Activated CD4-positive, alpha-beta T cell treated with anti-CD3 and anti-CD28 coated beads for 24 hours (primary cell): ENCODE measurements around the gene OR2T4.

Source experiments
- DNase-seq, 2 donors: peaks; one replicate each; pipeline ENCODE4 v3.0.0-alpha.2; 2020; ENCODE audit warnings: low read depth in 2 of 2

The OR2T4 gene, protein sequence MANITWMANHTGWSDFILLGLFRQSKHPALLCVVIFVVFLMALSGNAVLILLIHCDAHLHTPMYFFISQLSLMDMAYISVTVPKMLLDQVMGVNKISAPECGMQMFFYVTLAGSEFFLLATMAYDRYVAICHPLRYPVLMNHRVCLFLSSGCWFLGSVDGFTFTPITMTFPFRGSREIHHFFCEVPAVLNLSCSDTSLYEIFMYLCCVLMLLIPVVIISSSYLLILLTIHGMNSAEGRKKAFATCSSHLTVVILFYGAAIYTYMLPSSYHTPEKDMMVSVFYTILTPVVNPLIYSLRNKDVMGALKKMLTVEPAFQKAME

DNA sequence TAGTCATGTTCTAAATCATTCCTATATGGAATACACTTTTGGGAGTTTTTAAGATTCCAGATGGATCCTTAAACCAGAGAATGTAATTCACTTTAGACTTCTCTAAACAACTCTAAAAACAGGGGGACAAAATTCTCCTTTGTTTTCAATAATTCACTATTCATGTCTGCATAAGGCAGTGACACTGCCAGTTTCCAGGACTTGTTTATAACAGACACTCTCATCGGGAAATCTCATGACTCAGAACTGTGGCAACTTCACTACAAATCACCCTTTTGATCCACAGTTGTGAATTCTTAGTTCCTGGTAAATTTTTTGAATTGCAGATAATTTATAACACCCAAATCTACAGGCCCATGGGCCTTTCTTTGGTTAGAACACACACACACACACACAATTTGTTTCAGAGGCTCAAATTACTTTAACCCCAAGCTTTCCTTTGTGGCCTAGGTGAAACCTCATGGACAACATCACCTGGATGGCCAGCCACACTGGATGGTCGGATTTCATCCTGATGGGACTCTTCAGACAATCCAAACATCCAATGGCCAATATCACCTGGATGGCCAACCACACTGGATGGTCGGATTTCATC is at the start of gene OR2T4:
Gene OR2T4 (plus strand): TSS at position 545 of the 595 bp plus-strand sequence. CDS start 0 bp downstream, at position 545.
- no peak for DNase-seq

- no peak for DNase-seq
Observed at GRCh38 chr1:248316796-248317195, 44.7 kb upstream of the OR2T4 start.

- DNase-seq: no peak
Observed at GRCh38 chr1:248324468-248324867, 37.0 kb upstream of the OR2T4 start, which contains the start of gene OR2M7. TSS of gene OR2M7 (minus strand) at chr1:248324568. CDS start at chr1:248324568, 0 bp downstream.

DNA sequence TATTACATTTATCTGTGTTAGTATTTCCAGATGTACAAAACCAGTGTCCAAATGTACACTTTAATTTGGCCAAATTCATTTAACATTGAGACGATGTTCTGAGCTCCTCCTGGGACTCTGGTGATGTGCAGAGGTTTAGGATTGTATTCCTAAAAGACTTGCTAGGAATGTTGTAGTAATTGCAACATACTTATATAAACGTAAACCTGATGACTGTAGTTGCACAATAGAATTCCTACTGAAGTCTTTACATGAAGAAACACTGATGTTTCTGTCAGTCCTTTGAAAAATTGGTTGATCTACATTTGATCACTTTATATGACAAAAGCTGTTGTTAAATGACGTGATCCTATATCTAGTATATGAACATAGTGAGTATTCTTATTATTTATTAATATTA is 18.0 kb upstream of the OR2T4 start:
- DNase-seq: no peak

GRCh38 chr1:248348475-248348874 is 13.0 kb upstream of the OR2T4 start, which contains the start of gene OR14C36:
TSS of gene OR14C36 (plus strand) at chr1:248348775. CDS start at chr1:248348775, 0 bp downstream.
- DNase-seq: no peak

DNA sequence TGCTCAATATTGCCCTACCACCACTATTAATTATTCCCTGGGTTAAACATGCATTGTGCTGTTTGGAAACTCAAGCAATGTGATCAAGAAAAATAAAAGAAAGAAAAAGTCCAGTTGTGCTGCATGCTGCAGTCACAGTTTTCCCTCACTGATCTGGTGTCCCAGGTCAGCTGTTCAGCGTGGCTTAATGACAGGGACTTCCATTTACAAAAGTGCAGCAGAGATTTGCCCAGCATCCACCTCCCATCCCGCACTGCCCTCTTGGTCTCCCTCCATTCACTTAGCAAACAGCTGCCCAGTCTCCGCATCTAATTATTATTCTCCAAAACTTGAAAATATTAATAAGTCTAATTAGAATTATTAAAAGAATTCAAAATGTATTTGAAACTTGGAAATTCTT is 2.0 kb upstream of the OR2T4 start:
- DNase-seq: no peak

- no peak for DNase-seq
Observed at GRCh38 chr1:248366609-248367008, 5.1 kb downstream of the OR2T4 start.

- DNase-seq: no peak
Observed at GRCh38 chr1:248372394-248372793, 10.9 kb downstream of the OR2T4 start.

DNA sequence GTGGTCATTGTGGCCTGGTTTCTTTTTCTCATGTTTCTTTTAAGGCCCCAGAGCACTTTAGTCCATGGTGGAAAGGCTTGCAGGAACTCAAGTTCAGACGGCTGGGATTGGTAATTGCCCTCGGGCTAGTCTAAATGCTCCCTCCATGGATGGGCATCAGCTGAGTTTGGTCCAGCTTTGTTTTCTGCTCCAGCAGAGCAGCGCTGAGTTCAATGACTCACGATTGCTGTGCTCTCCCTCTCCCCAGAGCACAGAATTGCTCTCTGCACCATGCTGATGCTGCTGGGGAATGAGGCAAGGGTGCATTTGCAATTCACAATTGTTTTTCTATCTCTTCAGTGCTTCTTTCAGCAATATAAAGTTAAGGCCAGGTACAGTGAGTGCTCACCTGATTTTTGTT is 12.3 kb downstream of the OR2T4 start:
- no peak for DNase-seq

DNA sequence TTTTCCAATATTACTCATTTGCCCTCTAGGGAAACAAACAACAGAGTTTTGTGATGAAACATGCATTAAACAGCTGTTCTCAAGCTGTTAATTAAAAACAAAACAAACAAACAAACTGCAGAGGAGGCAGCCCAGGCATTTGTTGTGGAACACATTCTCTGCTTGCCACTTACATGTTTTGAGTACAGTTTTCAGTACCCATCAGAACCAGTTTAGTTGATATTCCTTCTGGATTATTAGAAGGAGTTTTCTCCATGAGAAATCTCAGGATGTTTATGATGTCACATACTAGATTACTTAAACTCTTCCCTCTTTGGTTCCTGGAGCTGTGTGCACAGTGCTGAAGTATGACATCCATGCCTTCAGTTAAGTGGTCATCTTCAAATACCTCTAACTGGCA is 14.0 kb downstream of the OR2T4 start, which contains the start of gene OR2T6:
Gene OR2T6 (plus strand): TSS at position 301 of the 400 bp plus-strand sequence. CDS start 11,863 bp downstream, outside the sequence.
- DNase-seq: no peak

DNA sequence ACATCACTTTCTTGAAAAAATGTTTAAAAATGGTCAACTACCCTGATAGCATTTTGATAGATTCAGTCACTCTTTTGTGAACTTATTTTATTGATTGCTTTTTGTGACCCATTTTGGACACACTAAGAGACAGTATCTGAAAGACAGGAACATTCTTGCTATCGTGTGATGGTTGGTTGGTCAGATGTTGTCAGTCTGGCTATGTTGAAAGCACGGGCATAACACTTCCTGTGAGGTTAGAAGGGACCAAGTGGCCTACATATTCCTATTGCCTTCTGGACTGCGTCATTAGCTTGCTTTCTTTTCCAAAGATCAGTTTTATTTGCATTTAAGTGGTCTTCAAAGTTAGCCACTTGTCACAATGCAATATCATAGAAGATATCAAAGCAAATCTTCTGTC is 15.5 kb downstream of the OR2T4 start:
- no peak for DNase-seq

DNA sequence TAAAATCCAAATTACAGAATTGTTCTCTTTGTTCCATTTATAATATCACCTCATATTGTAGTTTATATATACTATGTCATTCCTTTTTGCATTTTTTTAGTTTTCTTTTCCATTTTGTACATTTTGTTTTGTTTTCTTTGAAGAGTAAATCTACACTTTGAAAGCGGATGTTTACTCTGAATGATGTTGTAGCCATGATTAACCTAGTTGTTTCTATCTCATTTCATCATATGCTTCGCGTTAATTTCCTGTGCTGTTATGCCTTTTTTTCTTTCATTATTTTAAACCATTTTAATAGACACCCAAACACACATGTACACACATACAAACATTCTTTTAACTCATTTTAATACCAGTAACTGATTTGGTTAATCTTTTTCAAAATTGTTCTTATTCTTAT is 19.4 kb downstream of the OR2T4 start:
- no peak for DNase-seq

DNA sequence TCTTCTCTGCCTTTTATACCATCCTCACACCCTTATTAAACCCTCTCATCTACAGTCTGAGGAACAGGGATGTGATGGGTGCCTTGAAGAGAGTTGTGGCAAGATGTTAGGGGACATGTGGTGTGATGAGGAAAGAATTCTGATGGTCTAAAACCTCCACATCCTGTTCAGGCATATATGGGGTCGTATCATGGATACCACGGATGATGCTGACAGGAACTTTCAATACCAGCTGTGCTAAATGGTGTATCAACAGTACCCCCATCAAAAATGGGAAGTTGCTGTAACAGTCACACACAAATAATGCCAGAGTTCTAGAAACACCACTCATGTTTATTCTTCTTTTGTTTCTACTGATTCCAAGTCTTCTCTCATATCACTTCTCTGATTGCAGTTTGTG is 27.0 kb downstream of the OR2T4 start:
- no peak for DNase-seq

DNA sequence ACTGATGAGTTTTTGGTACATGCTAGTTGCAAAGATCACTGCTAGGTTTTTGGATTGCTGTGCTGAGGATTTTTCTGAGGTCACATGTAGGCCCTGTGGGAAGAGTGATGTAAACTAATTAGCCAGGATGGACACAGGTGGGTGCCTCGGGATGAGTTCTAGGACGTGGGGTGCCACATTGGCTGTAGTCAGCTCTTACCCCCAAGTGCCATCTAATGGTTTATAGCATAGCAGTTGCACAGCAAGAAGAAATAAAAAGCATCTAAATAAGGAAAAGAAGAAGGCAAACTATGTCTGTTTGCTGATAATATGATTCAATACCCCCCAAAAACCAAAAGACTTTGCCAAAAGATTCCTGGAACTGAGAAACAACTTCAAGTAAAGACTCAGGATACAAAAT is 31.6 kb downstream of the OR2T4 start:
- DNase-seq: no peak

DNA sequence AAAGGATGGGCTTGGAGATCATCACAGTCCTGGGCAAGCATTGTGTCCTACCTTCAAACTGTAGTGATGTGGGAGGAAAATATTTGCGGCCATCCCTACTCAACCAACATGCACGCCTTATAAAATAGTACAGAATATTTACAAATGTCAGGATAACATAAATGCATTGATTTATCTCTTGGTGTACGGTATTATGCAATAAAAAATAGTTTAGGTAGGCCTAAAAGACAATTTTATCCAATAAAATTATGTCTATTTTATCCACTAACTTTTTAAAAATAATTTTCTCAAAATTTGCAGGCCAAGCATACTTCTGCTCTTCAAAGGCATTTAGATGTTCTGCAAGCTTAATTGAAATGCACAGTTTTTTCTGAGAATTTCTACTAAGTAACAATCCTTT is 41.3 kb downstream of the OR2T4 start, which contains the start of gene OR2T1:
Gene OR2T1 (plus strand): TSS at position 301 of the 400 bp plus-strand sequence. CDS start 3,100 bp downstream, outside the sequence.
- no peak for DNase-seq

DNA sequence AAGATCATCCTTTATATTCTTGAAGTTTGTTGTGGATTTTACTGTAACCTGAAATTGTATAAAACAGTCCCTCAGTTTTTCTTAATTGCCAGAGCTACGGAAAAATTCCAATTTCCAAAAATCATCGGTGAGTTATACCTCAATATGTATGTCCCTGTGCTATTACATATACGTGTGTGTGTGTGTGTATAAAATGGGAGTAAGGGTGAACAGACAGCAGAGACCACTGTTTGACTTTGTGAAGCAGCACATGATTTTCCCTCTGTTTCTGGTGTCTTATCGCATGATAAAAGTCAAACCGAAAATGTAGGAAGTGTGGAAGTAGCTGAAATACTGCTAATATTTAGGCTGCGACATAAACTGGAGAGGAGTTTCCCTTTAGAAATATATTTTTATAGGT is 42.6 kb downstream of the OR2T4 start:
- no peak for DNase-seq

DNA sequence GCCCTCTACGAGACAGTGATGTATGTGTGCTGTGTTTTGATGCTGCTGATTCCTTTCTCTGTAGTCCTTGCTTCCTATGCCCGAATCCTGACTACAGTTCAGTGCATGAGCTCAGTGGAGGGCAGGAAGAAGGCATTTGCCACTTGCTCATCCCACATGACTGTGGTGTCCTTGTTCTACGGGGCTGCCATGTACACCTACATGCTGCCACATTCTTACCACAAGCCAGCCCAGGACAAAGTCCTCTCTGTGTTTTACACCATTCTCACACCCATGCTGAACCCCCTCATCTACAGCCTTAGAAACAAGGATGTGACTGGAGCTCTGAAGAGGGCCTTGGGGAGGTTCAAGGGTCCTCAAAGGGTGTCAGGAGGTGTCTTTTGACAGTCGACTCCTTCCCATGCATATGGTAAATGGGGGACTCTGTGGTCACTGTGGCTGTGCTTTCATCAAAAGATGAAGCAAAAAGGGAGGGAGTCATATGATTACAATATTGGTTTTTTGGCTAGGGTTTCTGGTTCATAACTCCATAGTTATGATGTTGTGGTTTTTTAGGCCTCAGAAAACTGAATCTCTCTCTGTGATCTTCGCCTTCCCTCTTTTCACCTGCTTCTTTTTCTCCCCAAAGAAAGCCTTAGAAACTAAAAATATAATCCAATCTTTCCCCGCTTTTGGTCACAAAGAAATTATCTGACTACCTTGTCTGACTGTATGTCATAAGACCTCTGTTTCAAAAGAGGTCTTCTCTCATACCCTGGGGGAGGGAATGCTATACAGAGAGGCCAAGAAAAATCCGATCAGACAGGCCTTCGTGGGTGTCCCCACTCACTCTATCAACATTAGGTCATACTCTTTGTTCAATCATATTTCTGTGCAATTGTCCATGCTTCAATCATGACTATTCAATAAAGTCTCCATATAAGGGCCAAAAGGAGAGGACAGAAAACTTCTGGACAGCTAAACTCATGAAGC is 45.5 kb downstream of the OR2T4 start:
- DNase-seq: no peak
